Measurements from ENCODE around the gene RASGRP2.

DNA sequence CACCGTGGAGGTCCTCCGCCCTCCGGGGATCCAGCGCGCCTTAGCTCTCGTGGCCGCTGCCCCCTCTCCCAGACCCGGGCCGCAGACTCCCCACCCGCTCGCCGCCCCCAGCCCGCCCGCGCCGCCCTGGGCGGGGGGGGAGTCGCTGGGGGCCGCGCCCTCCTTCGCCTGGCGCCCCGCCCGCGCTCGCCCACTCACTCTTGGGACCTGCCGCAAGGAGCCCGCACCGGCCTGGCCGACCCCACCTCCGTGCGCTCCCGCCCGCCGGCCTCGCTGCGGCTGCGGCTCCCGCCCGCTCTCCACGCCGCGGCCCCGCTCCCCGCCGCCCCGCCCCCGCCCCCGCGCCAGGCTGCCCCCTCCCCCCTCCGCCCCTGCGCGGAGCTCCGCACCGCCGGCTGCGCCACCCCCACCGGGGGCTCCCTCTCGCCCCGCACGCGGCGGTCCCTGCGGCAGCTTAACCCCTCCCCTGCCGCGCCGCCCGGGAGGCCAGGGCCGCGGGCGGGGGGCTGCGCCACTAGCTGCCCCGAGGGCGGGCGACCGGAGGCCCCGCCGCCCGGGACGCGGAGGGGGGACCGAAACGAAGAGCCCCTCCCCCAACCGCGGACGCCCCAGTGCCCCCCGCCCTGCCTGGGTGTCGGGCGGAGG, 724 bp upstream of the RASGRP2 start:
- TF ChIP-seq CTCF (IDR thresholded peaks at IDR 0.05), result no peak
- TF ChIP-seq POLR2A (IDR thresholded peaks at IDR 0.05), result no peak
- TF ChIP-seq POLR2AphosphoS5 (IDR thresholded peaks at IDR 0.05), result no peak
